SK-N-SH treated with all-trans-retinoic acid at 6 μM for 48 hours (cell line): ENCODE results near the gene MX2.

Experiments
- ATAC-seq: fragments of 200-7000 bp; cut with Tn5 transposase; 3 replicates; pipeline ENCODE4 v1.9.1; 2020; ENCODE audit warnings: mild to moderate bottlenecking, moderate library complexity
- ARNTL ChIP-seq: fragments of 450-650 bp; formaldehyde crosslinking; IDR thresholded peaks from 2 replicates; pipeline ENCODE4 v1.5.0; 2020; ENCODE audit warnings: low read depth, mild to moderate bottlenecking, moderate library complexity, borderline replicate concordance
- BACH2 ChIP-seq: fragments of 250-450 bp; sonication (Bioruptor Pico); IDR thresholded peaks from 2 replicates; pipeline ENCODE4 v1.9.0; 2021; ENCODE audit warnings: mild to moderate bottlenecking, borderline replicate concordance
- CREB5 ChIP-seq: fragments of 250-450 bp; sonication (Bioruptor Pico); IDR thresholded peaks from 2 replicates; pipeline ENCODE4 v1.5.1; 2020; ENCODE audit warnings: low read depth, mild to moderate bottlenecking, moderate library complexity
- CSRNP3 ChIP-seq: fragments of 250-450 bp; sonication (Bioruptor Pico); IDR thresholded peaks from 2 replicates; pipeline ENCODE4 v1.5.1; 2021; ENCODE audit warnings: mild to moderate bottlenecking, moderate library complexity
- ESRRG ChIP-seq: fragments of 250-450 bp; sonication (Bioruptor Pico); IDR thresholded peaks from 2 replicates; pipeline ENCODE4 v1.6.1; 2021; ENCODE audit warnings: mild to moderate bottlenecking
- GLIS3 ChIP-seq: fragments of 250-450 bp; sonication (Bioruptor Pico); IDR thresholded peaks from 2 replicates; pipeline ENCODE4 v1.5.0; 2020; ENCODE audit warnings: mild to moderate bottlenecking, moderate library complexity
- ISL1 ChIP-seq: fragments of 250-450 bp; sonication (Bioruptor Pico); IDR thresholded peaks from 2 replicates; pipeline ENCODE4 v2.1.2; 2022; ENCODE audit warnings: mild to moderate bottlenecking, moderate library complexity
- OSR1 ChIP-seq: fragments of 250-450 bp; sonication (Bioruptor Pico); IDR thresholded peaks from 2 replicates; pipeline ENCODE4 v1.8.0; 2022; ENCODE audit warnings: moderate library complexity, mild to moderate bottlenecking, inconsistent platforms
- PATZ1 ChIP-seq: fragments of 250-450 bp; sonication (Bioruptor Pico); IDR thresholded peaks from 2 replicates; pipeline ENCODE4 v1.8.0; 2020; ENCODE audit warnings: mild to moderate bottlenecking, moderate library complexity, borderline replicate concordance
- POU6F1 ChIP-seq: fragments of 250-450 bp; sonication (Bioruptor Pico); IDR thresholded peaks from 2 replicates; pipeline ENCODE4 v1.8.0; 2021; ENCODE audit warnings: low read depth, mild to moderate bottlenecking, moderate library complexity, borderline replicate concordance
- PPARA ChIP-seq: fragments of 250-450 bp; sonication (Bioruptor Pico); IDR thresholded peaks from 2 replicates; pipeline ENCODE4 v1.5.0; 2020; ENCODE audit warnings: mild to moderate bottlenecking, borderline replicate concordance
- RARB ChIP-seq: fragments of 250-450 bp; sonication (Bioruptor Pico); IDR thresholded peaks from 2 replicates; pipeline ENCODE4 v1.8.0; 2021; ENCODE audit warnings: mild to moderate bottlenecking, moderate library complexity
- SNAI2 ChIP-seq: fragments of 250-450 bp; sonication (Bioruptor Pico); IDR thresholded peaks from 2 replicates; pipeline ENCODE4 v1.5.0; 2020; ENCODE audit warnings: mild to moderate bottlenecking, moderate library complexity
- TCF4 ChIP-seq: fragments of 250-450 bp; sonication (Bioruptor Pico); IDR thresholded peaks from 2 replicates; pipeline ENCODE4 v1.8.0; 2021; ENCODE audit warnings: mild to moderate bottlenecking, moderate library complexity, borderline replicate concordance
- TOX ChIP-seq: fragments of 250-450 bp; sonication (Bioruptor Pico); IDR thresholded peaks from 2 replicates; pipeline ENCODE4 v1.8.0; 2021; ENCODE audit warnings: mild to moderate bottlenecking, moderate library complexity, borderline replicate concordance
- ZC3H10 ChIP-seq: fragments of 250-450 bp; sonication (Bioruptor Pico); IDR thresholded peaks from 2 replicates; pipeline ENCODE4 v1.5.1; 2021; ENCODE audit warnings: mild to moderate bottlenecking, moderate library complexity
- ZFP30 ChIP-seq: fragments of 450-650 bp; formaldehyde crosslinking; IDR thresholded peaks from 2 replicates; pipeline ENCODE4 v1.5.0; 2022; ENCODE audit warnings: mild to moderate bottlenecking, moderate library complexity
- ZNF565 ChIP-seq: fragments of 450-650 bp; formaldehyde crosslinking; conservative IDR thresholded peaks from 2 replicates; pipeline ENCODE4 v1.5.0; 2020; ENCODE audit warnings: low read depth, mild to moderate bottlenecking, moderate library complexity
- ZNF70 ChIP-seq: fragments of 450-650 bp; formaldehyde crosslinking; IDR thresholded peaks from 2 replicates; pipeline ENCODE4 v1.5.0; 2020; ENCODE audit warnings: mild to moderate bottlenecking, moderate library complexity
- ZNF8 ChIP-seq: fragments of 450-650 bp; formaldehyde crosslinking; IDR thresholded peaks from 2 replicates; pipeline ENCODE4 v1.5.0; 2020; ENCODE audit warnings: mild to moderate bottlenecking, moderate library complexity

The MX2 gene

GRCh38 chr21:41438425-41439113 lies 76.7 kb downstream of the MX2 start:
- ATAC-seq, result no peak
- no peak for TF ChIP-seq ZNF70 (CRISPR knock-in tag)
- TF ChIP-seq PPARA, result no peak
- no peak for TF ChIP-seq RARB (CRISPR knock-in tag)
- no peak for TF ChIP-seq OSR1 (CRISPR knock-in tag)
- TF ChIP-seq TOX (CRISPR knock-in tag), result no peak
- TF ChIP-seq CREB5 (CRISPR knock-in tag), result no peak
- TF ChIP-seq ISL1, result no peak
- TF ChIP-seq ZNF565 (CRISPR knock-in tag), result no peak
- TF ChIP-seq ZFP30, result no peak
- no peak for TF ChIP-seq BACH2 (CRISPR knock-in tag)
- TF ChIP-seq PATZ1 (CRISPR knock-in tag), result no peak

GRCh38 chr21:41439248-41439647 lies 77.4 kb downstream of the MX2 start:
- ATAC-seq, result peak; percentile 40; the same call in 2 of the 3 replicates
- TF ChIP-seq ZC3H10 (CRISPR knock-in tag), result no peak
- peak; percentile 41; the same call in 1 of the 2 replicates for TF ChIP-seq ISL1
- no peak for TF ChIP-seq ARNTL (CRISPR knock-in tag)
- no peak for TF ChIP-seq POU6F1
- TF ChIP-seq ZNF8 (CRISPR knock-in tag), result no peak

GRCh38 chr21:41441546-41441945 lies 79.7 kb downstream of the MX2 start:
- no peak for TF ChIP-seq ZC3H10 (CRISPR knock-in tag)
- no peak for TF ChIP-seq CREB5 (CRISPR knock-in tag)
- no peak for TF ChIP-seq TOX (CRISPR knock-in tag)
- TF ChIP-seq GLIS3 (CRISPR knock-in tag), result no peak
- ATAC-seq, result no peak

GRCh38 chr21:41442481-41443186 lies 80.8 kb downstream of the MX2 start:
- TF ChIP-seq CSRNP3 (CRISPR knock-in tag) (no peak), ISL1 (no peak), POU6F1 (no peak), SNAI2 (CRISPR knock-in tag) (no peak), CREB5 (CRISPR knock-in tag) (no peak), RARB (CRISPR knock-in tag) (no peak), BACH2 (CRISPR knock-in tag) (no peak), TCF4 (CRISPR knock-in tag) (no peak), TOX (CRISPR knock-in tag) (no peak), ZNF565 (CRISPR knock-in tag) (no peak), ESRRG (CRISPR knock-in tag) (no peak)
- TF ChIP-seq, all 23 proteins: peak for 0
- ATAC-seq, result no peak
